Stimulated activated CD4-positive, alpha-beta T cell treated with anti-CD3 and anti-CD28 coated beads, Interleukin-15, amount 100 ng/mL, for 24 hours (primary cell): ENCODE results near the gene INPP5A.
"Not testable (repeated sequence)": the region's sequence is repeated elsewhere in the genome, so short reads cannot be mapped to it uniquely, and the experiment has no call there.

Experiments
- DNase-seq: peaks from one replicate; pipeline ENCODE4 v3.0.0-alpha.2; 2020

Gene INPP5A

GRCh38 chr10:132777441-132777840 lies 239.9 kb downstream of the INPP5A start:
- DNase-seq = no peak

GRCh38 chr10:132779549-132780294 lies 242.1 kb downstream of the INPP5A start:
- no peak for DNase-seq

GRCh38 chr10:132780356-132780755 lies 242.8 kb downstream of the INPP5A start:
- DNase-seq = no peak

GRCh38 chr10:132781556-132781955 lies 244.0 kb downstream of the INPP5A start:
- no peak for DNase-seq

GRCh38 chr10:132783165-132783939 lies 245.8 kb downstream of the INPP5A start:
- no peak for DNase-seq

- no peak for DNase-seq
Observed at GRCh38 chr10:132783940-132784865, 246.6 kb downstream of the INPP5A start.

- no peak for DNase-seq
Observed at GRCh38 chr10:132784866-132785722, 247.5 kb downstream of the INPP5A start.

- DNase-seq = no peak
Observed at GRCh38 chr10:132785723-132786475, 248.3 kb downstream of the INPP5A start, which contains the start of gene NKX6-2. Gene NKX6-2 (minus strand): TSS chr10:132786147. CDS start chr10:132785948, 199 bp downstream.

GRCh38 chr10:132786476-132786883 lies 248.9 kb downstream of the INPP5A start:
- no peak for DNase-seq

GRCh38 chr10:132786884-132787494 lies 249.4 kb downstream of the INPP5A start:
- DNase-seq = no peak

GRCh38 chr10:132787495-132788179 lies 250.1 kb downstream of the INPP5A start:
- peak; percentile 54 for DNase-seq

- DNase-seq = peak; percentile 26
Observed at GRCh38 chr10:132788180-132788830, 250.7 kb downstream of the INPP5A start.

GRCh38 chr10:132788831-132789219 lies 251.2 kb downstream of the INPP5A start:
- no peak for DNase-seq

- no peak for DNase-seq
Observed at GRCh38 chr10:132789659-132790148, 252.1 kb downstream of the INPP5A start.

GRCh38 chr10:132790470-132790869 lies 252.9 kb downstream of the INPP5A start:
- DNase-seq = no peak

- DNase-seq = no peak
Observed at GRCh38 chr10:132790934-132791829, 253.6 kb downstream of the INPP5A start.

GRCh38 chr10:132792099-132792498 lies 254.5 kb downstream of the INPP5A start:
- DNase-seq = not testable (repeated sequence)

GRCh38 chr10:132792796-132793195 lies 255.2 kb downstream of the INPP5A start:
- no peak for DNase-seq
